Stomach (tissue), 4 donors: ENCODE measurements around the gene CNBP.

Source experiments
- EP300 ChIP-seq: sonication (generic); formaldehyde crosslinking; IDR thresholded peaks from one replicate; pipeline ENCODE4 v1.6.1; 2017; ENCODE audit warnings: antibody characterized with exemption
- TF ChIP-seq, protein P1 (sequence below), 7 experiments: fragments of 450-650 bp in 4 of 7; fragments of 200-600 bp in 3 of 7; sonication (generic) in 3 of 7; IDR thresholded peaks; one replicate each; pipeline ENCODE4 v1.5.1; 2016 to 2019; ENCODE audit warnings: antibody characterized with exemption in 7 of 7, control low read depth in 2 of 7, mild to moderate bottlenecking in 1 of 7

DNA sequence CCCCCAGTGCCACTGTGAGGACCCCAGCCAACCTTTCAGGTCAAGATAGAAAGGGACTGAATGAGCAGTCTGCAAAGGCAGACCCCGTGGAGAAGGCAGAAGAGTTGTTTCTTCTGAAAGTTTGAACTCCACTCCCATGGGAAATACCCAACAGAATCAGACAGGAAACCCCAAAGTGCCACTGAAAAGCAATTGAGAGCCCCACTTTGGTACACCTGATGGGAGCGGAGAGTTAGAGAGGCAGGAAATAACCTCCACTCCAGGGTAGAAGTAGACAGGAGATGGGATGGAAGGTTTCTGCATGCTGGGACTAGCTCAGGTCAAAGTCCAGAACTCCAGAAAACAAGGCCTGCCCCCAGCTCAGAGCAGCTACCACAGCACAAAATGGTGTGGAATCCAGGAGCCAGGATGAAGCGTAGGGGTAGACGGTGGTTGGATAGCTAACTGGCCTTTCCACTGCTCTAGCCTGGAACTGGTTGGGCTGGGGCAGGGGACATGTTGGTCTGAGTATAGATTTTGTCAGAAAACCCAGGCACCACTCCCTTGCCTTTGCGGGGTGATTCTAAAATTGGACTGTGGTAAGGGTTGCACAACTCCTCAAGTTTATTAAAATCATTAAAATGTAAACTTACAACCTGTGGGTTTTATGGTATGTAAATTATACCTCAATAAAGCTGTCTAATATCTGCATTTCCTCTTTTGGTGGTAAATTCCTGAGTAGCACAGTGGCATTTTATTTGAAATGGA, 60.2 kb downstream of the CNBP start:
- TF ChIP-seq, protein P1, sequence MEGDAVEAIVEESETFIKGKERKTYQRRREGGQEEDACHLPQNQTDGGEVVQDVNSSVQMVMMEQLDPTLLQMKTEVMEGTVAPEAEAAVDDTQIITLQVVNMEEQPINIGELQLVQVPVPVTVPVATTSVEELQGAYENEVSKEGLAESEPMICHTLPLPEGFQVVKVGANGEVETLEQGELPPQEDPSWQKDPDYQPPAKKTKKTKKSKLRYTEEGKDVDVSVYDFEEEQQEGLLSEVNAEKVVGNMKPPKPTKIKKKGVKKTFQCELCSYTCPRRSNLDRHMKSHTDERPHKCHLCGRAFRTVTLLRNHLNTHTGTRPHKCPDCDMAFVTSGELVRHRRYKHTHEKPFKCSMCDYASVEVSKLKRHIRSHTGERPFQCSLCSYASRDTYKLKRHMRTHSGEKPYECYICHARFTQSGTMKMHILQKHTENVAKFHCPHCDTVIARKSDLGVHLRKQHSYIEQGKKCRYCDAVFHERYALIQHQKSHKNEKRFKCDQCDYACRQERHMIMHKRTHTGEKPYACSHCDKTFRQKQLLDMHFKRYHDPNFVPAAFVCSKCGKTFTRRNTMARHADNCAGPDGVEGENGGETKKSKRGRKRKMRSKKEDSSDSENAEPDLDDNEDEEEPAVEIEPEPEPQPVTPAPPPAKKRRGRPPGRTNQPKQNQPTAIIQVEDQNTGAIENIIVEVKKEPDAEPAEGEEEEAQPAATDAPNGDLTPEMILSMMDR (IDR thresholded peaks at IDR 0.05), result no peak
- no peak for TF ChIP-seq EP300
